Esophagus muscularis mucosa (tissue), 3 donors: ENCODE measurements around the gene C7.

ENCODE experiments used
- CTCF ChIP-seq, 3 experiments: fragments of 200-600 bp in 2 of 3; fragments of 450-650 bp in 1 of 3; sonication (generic) in 2 of 3; IDR thresholded peaks; one replicate each; pipeline ENCODE4 v1.5.1; 2017 to 2019; ENCODE audit warnings: antibody characterized with exemption in 3 of 3, mild to moderate bottlenecking in 2 of 3, moderate library complexity in 1 of 3
- POLR2A ChIP-seq: fragments of 450-650 bp; IDR thresholded peaks from one replicate; pipeline ENCODE4 v1.6.1; 2017; ENCODE audit warnings: antibody characterized with exemption, moderate library complexity, mild to moderate bottlenecking, low read depth

DNA sequence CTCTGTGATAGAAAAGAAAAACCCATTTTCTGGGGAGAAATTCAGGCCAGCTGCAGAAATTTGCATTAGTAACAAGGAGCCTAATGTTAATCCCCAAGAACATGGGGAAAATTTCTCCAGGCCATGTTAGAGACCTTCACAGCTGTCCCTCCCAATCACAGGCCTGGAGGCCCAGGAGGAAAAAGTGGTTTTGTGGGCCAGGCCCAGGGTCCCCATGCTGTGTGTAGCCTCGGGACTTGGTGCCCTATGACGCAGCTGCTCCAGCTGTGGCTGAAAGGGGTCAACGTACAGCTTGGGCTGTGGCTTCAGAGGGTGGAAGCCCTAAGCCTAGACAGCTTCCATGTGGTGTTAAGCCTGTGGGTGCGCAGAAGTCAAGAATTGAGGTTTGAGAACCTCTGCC lies 27.0 kb upstream of the C7 start:
- TF ChIP-seq CTCF (IDR thresholded peaks at IDR 0.05) (no peak), POLR2A (no peak)
